A172 (cell line): Measurements from ENCODE around the gene OR4A5. TPM values are rescaled to one million over a fixed set of nuclear protein-coding genes. Genes with fewer than 3 reads are reported as not detected.
"Not testable (repeated sequence)": the region's sequence is repeated elsewhere in the genome, so short reads cannot be mapped to it uniquely, and the experiment has no call there.

ENCODE experiments used
- DNase-seq: peaks from one replicate; pipeline ENCODE4 v3.0.0-alpha.2; 2015; ENCODE audit warnings: low spot score
- total RNA-seq: library from RNA; depleted of rRNA; stranded (reverse); fragments of >200 nt; shearing (Covaris generic); gene quantifications from 2 replicates; pipeline ENCODE4 v1.2.3, GENCODE V29; 2014; rRNA removed

OR4A5 gene, protein sequence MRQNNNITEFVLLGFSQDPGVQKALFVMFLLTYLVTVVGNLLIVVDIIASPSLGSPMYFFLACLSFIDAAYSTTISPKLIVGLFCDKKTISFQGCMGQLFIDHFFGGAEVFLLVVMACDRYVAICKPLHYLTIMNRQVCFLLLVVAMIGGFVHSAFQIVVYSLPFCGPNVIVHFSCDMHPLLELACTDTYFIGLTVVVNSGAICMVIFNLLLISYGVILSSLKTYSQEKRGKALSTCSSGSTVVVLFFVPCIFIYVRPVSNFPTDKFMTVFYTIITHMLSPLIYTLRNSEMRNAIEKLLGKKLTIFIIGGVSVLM
- total RNA-seq, result not detected in 2 replicates

DNA sequence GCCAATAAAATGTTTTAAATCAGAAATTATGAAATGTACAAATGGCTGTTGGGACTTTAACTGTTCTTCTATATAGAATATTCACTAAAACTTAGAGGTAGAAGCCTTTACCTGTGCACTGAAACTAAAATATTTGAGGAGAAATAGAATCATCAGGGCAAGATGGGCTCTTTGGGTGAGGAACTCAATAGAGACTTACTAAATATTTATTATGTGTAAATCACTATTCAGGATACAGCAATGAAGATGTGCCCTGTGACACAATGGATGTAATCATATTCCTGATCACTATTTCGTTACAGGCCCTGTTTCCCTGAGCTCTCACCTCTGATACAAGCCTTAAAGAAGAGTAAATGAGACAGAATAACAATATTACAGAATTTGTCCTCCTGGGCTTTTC lies at the start of gene OR4A5:
OR4A5 (plus strand) TSS at position 301 of the 400 bp plus-strand sequence; CDS start at position 354, 53 bp downstream.
- not testable (repeated sequence) for DNase-seq

GRCh38 chr11:54720094-54720493 lies 13.5 kb downstream of the OR4A5 start:
- not testable (repeated sequence) for DNase-seq

Other genes starting within 250 kb of the OR4A5 start
- gene OR4C46, start 102.8 kb upstream of the OR4A5 start, total RNA-seq, result not detected in 2 replicates